Measurements from ENCODE around the gene ZCCHC14.
"Not testable (repeated sequence)": the region's sequence is repeated elsewhere in the genome, so short reads cannot be mapped to it uniquely, and the experiment has no call there.

The ZCCHC14 gene

DNA sequence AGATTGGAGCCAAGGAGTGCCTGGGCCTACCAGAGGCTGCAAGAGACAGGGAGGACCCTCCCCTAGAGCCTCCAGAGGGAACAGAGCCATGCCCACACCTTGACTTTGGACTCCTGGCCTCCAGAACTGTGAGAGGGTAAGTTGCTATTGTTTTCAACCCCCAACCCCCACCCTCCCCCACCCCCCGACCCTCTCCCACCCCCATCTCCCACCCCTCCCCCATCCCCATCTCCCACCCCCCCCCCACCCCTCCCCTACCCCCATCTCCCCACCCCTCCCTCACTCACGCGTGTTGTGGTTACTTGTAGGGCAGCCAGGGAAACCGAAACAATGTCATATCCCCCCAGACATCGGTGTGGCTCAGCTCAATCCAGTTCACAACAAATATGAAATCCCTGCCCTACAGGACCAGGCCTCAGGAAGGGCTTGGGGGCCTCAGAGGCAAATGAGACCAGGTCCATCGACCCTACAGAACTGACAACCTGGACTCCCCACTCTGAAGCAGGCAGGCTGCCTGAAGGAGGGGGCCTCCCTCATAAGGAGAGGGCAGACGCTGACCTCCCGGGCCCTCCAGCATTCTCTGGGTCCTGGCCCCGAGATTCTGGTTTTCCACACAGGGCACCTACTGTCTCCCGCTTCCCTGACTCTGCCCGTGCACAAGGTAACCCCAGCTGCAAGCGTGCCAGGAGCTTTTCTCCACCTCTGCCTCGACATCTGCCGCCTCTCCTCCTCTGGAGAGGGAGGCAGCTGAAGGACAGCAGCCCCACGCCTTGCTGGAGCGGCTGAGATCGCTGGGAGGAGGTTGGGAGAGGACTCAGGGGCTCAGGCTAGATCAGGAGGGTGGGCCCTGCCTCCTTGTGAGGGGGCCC is 3.0 kb upstream of the ZCCHC14 start:
- no peak for DNase-seq

GRCh38 chr16:87493608-87494280 is 920 bp upstream of the ZCCHC14 start:
- DNase-seq = no peak

- DNase-seq = no peak
Observed at GRCh38 chr16:87492291-87492630, 563 bp downstream of the ZCCHC14 start.

GRCh38 chr16:87491522-87492290 is 1.1 kb downstream of the ZCCHC14 start:
- no peak for DNase-seq

GRCh38 chr16:87490799-87491521 is 1.9 kb downstream of the ZCCHC14 start:
- not testable (repeated sequence) for DNase-seq

- no peak for DNase-seq
Observed at GRCh38 chr16:87490096-87490798, 2.6 kb downstream of the ZCCHC14 start.

DNA sequence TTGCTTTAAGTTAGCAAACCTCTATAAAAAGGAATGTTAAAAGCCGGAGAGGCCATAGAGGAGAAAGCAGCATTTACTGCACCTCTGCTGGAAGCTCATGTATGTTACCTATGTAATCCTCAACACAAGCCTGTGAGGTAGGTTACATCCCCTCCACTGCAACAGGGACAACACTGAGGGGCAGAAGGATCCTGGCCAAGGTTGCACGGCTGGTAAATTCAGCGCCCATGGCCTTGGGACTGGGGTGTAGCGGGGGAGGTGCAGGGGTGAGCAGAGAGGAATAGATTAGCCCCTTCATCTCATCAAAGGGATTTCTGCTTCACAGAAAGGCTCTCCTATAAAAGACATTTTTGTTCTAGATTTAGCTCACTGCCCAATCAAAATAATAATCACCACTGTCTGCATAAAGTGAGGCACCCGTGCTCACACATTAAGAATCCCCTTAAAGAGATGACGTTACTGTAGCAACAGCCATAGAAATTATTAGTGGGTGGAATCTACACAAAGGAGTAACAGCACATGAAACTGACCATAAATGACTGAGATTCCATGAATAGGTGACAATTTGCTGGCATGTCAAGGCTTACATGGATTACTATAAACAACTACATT is 3.3 kb downstream of the ZCCHC14 start:
- no peak for DNase-seq

- DNase-seq = not testable (repeated sequence)
Observed at GRCh38 chr16:87488960-87489359, 3.9 kb downstream of the ZCCHC14 start.

DNA sequence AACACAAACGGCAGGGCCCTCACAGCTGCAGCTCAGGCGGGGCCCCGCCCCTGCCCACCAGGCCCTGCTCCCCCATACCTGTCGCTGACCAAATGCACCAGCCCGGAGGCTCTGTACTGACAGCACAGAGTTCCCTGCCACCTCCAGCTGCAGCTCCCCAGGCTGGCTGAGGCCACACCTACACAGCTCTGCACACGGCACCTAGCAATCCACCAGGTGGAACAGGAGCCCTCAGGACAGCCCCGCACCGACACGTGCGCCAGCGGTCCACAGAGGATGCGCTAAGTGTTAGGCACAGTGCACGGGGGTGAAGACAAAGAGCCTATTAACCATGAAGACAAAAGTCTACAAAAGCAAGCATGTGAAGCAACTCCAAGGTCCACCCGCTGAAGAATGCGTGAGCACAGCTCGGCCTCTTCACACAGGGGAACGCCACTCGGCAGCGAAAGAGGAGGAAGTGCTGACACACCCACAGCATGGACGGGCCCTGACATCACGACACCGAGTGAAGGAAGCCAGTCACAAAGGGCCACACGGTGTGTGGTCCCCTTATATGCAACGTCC is 5.4 kb downstream of the ZCCHC14 start:
- DNase-seq = peak; percentile 69

GRCh38 chr16:87486713-87487247 is 6.0 kb downstream of the ZCCHC14 start:
- no peak for DNase-seq

- DNase-seq = no peak
Observed at GRCh38 chr16:87486282-87486681, 6.5 kb downstream of the ZCCHC14 start.

DNA sequence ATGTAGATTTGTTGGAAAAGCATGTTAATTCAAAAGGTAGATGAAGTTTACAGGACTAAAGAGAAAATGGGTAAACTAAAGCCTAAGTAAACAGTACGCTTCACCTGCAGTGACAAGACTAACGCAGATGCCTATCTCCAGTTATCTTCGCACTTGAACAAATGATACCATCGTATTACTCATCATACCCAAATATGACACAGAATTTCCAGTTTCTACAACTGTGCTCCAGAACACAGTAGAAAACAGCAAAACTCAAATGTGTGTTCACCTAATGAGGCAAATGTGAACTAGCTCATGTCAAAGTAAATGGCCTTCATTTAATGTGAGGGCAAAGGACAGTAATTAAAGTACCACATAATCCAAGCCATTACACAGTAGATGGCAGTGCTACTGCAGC is 7.0 kb downstream of the ZCCHC14 start:
- DNase-seq = not testable (repeated sequence)

DNA sequence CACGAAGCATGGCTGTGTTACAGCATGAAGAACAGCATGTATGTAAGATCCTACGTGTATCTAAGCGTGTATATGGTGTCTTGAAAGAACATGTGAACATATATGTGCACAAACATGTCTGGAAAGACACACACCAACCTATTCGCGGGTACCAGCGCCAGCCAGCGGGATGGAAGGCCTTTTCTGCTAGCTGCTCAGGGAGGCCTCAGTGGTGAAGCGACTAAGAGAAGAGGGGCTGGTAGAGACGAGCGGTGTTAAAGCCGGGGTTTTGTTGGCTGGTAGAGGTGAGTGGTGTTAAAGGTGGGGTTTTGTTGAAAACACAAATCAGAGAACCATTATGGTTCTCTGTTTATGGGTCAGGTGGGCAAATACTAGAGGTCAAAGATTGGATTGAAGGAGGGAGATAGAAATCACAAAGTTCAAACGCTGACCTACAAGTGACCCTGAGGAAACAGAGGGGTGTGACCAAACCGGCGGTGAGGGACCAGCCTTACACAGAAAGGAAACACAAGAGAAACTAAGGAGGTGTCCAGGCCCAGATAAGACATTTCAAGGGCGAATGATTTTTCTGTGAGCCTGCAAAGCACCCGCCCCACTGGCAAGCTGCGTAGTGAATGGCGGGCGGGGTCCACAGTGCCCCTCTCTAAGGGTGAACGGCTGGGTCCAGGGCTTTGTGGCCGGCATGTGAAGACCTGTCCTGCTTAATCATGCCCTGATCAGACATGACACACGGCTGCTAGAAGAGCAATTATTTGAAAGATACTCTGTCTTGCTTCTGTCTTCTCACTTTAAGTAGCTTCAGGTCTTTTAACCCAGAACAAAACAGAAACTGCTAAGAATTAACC is 8.1 kb downstream of the ZCCHC14 start:
- no peak for DNase-seq

DNA sequence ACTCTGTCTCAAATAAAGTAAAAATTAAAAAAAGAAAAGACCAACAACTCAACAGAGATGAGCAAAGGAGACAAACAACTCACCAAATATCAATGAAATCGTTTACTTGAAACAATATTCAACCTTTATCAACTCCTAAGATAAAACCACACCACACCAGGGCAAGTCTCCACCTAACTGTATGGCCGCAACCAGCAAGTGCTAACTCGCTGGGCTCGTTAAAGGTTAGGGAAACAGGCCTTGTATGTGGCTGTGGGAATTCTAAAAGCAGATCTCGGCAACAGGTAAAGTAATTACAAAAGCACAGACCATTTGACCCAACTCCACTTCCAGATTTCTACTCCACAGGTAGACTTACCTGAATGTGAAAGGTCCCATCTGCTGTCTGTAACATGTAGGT is 9.3 kb downstream of the ZCCHC14 start:
- DNase-seq = no peak

DNA sequence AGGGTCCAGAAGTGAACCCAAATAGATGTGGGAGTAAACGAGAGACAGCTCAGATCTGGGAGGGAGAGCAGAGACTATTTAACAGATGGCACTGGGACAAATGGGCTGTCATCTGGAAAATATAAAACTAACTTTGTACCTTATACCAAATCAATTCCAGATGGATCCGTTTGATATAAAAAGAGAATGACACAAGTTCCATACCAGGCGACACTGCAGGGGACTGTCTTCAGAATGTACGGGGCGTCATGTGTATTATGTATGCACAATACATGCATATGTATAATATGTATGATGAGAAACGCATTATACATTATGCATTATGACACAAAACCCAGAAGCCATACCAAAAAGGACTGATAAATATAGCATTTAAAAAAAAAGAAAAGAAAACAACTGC is 10.2 kb downstream of the ZCCHC14 start:
- DNase-seq = not testable (repeated sequence)

DNA sequence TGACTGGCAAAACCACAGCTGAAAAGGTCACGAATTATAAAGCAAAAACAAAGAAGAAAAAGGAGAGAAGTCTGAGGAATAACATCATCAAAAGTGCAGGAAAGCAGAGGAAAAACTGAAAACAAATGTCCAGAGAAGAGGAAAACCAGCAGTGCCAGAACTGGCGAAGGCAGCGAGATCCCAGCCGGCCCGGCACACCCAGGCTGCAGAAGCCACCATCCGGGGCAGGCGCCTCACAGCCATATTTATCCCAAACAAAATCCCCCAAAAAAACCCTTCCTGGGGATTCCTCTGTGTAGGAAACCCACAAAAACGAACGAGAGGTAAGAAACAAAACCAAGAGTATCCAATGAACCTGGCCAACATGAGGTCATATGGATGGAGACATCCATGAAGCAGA is 10.6 kb downstream of the ZCCHC14 start:
- no peak for DNase-seq

- DNase-seq = not testable (repeated sequence)
Observed at GRCh38 chr16:87481711-87482110, 11.1 kb downstream of the ZCCHC14 start.

GRCh38 chr16:87477209-87477981 is 15.4 kb downstream of the ZCCHC14 start:
- peak; percentile 25 for DNase-seq

- DNase-seq = no peak
Observed at GRCh38 chr16:87474566-87474996, 18.2 kb downstream of the ZCCHC14 start.

All from MV-4-11 (cell line).